HUES48 (cell line): Measurements from ENCODE around the gene KMT2D.

ENCODE experiments used
- H3K27ac ChIP-seq: one replicate; pipeline ENCODE4 v1.7.0; 2013; ENCODE audit warnings: low read depth, low read length, inconsistent platforms
- H3K27me3 ChIP-seq: 2 replicates; pipeline ENCODE4 v1.6.1; 2013; ENCODE audit warnings: mild to moderate bottlenecking, low read length; ENCODE audit not compliant: control insufficient read depth, insufficient read depth
- H3K36me3 ChIP-seq: 2 replicates; pipeline ENCODE4 v1.6.1; 2013; ENCODE audit warnings: low read length; ENCODE audit not compliant: control insufficient read depth, insufficient read depth
- H3K4me1 ChIP-seq: 2 replicates; pipeline ENCODE4 v1.6.1; 2013; ENCODE audit warnings: mild to moderate bottlenecking, low read length; ENCODE audit not compliant: control insufficient read depth, insufficient read depth
- H3K4me3 ChIP-seq: 2 replicates; pipeline ENCODE4 v1.5.1; 2013; ENCODE audit warnings: mild to moderate bottlenecking, low read depth, low read length
- H3K9ac ChIP-seq: 2 replicates; pipeline ENCODE4 v1.6.1; 2013; ENCODE audit warnings: mild to moderate bottlenecking, low read depth, low read length, moderate library complexity
- H3K9me3 ChIP-seq: 2 replicates; pipeline ENCODE4 v1.6.1; 2013; ENCODE audit warnings: low read length; ENCODE audit not compliant: control insufficient read depth, insufficient read depth

KMT2D gene

DNA sequence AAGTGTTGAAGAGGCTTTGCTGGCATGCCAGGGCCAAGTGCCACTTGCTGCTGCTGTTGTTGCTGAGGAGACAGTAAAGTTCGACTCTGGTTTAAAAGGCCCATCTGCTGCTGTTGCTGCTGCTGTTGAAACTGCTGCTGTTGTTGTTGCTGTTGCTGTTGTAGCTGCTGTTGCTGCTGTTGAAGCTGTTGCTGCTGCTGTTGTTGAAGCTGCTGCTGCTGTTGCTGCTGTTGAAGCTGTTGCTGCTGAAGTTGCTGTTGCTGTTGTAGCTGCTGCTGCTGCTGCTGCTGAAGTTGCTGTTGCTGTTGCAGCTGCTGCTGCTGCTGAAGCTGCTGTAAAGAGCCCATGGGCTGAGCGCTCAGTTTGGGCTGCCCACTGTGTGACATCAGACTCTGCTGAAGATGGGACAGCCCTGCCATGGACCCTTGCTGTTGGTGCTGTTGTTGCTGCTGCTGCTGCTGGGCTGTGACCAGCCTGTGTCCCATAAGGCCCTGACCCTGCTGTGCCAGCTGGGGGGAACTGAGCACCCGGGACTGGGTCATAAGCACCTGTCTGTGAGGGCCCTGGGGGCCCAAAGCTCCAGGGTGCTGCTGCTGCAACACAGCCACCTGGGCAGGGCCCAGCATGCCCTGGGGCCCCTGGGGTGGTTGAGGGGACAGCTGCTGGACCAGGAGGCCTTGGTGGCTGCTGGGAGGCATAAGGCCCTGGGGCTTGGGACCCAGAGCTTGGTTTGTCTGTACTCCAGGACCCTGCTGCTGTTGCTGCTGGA lies 27.7 kb downstream of the KMT2D start:
- Histone ChIP-seq H3K36me3 (peaks cover 96% of the 10 kb centered on the region), H3K27me3 (no peaks in the 10 kb centered on the region), H3K4me1 (no peaks in the 10 kb centered on the region), H3K9ac (no peak overlapping the region), H3K27ac (no peak overlapping the region), H3K9me3 (no peaks in the 10 kb centered on the region), H3K4me3 (no peak overlapping the region)

DNA sequence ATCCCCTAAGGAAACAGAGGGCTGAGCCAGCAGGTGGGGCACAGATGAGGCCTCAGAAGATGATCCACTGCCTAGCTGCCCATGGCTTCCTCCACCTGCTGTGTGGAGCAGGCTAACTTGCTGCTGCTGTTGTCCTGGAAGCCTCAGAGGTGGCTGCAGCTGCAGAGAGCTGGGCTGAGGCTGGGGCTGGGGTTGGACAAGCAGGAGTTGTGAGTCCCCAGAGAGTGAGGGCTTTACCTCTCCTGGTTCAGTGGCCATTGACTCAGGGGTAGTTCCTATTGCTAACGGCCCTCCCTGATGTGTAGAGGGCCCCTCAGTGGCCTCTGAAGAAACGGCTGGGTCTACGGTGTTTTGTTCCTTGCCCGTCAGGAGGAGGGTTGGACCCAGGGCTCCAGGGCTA lies 28.3 kb downstream of the KMT2D start:
- no peaks in the 10 kb centered on the region for H3K4me1 ChIP-seq
- peaks cover 96% of the 10 kb centered on the region for H3K36me3 ChIP-seq

DNA sequence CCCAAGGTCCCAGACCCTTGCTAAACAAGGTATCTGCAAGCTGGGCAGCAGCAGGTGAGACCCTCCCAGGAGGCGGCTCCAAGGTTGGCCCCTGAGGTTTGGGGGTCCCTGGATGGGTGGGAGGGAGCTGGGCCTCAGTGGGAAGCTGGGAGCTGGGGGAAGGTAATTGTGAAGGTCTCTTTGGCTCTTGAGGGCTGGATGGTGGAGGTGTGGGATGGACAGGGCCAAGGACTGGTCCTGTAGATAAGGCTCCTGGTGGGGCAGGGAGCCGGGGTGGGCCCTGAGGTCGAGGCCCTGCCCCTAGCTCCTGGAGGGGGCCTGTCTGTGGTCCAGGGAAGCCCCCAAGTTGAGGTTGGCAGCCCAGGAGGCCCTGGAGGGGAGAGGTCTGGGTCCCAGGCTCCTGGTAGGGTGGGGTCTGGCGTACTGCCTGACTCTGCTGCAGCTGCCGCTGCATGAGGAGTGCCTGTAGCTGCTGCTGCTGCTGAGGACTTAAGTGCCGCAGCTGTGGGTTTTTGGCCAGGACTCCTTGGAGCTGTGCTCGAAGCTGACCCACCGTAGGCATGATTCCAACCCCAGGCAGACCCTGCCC lies 28.9 kb downstream of the KMT2D start:
- H3K4me1 ChIP-seq = no peaks in the 10 kb centered on the region
- no peak overlapping the region for H3K9ac ChIP-seq
- H3K9me3 ChIP-seq = no peaks in the 10 kb centered on the region
- no peak overlapping the region for H3K4me3 ChIP-seq
- no peak overlapping the region for H3K27ac ChIP-seq
- no peaks in the 10 kb centered on the region for H3K27me3 ChIP-seq
- peaks cover 95% of the 10 kb centered on the region for H3K36me3 ChIP-seq

More for the DNA sequence above, 28.3 kb downstream of the KMT2D start:
- no peak overlapping the region for H3K9ac ChIP-seq
- no peaks in the 10 kb centered on the region for H3K9me3 ChIP-seq
- no peak overlapping the region for H3K27ac ChIP-seq
- H3K27me3 ChIP-seq = no peaks in the 10 kb centered on the region
- no peak overlapping the region for H3K4me3 ChIP-seq

DNA sequence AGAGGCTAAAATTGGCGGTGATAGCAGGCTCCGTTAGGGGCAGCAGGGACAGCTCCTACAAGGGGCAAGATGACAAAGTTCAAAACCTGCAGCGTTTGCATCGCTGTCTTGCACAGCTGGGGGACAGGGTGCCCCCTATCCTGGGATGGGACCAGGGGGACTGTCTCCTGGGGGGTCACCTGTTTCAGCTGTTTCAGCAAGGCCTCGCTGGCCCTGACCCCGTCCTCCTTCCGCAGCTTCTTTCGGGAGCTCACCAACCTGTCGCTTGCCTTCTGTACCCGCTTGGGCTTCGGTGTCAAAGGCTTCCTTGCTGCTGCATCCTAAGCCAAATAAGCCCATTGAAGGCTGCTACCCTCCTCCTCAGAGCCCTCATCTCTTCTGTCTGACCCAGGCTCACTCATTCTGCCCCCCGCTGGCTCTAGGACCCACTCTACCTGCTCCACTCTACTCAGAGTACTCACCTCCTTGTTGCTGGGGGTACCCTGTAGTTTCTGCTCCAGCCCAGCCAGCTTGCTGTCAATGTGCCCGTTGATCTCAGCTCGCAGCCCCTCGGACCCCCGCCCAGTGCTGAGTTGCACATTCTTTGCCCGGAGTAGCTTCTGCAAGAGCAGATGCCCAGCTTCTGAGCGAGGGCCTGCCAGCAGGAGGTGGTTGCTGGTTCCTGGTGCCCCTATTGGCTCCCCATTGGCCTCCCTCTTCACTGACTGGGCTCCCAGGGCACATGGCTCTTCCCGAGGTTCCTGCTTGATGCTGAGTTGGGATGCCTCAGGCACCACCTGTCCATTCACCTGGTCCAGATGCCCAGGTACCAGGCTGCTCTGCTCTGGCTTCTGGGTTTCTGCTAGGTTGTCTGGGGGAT lies 29.7 kb downstream of the KMT2D start:
- Histone ChIP-seq H3K9me3 (no peaks in the 10 kb centered on the region), H3K4me1 (no peaks in the 10 kb centered on the region), H3K27ac (no peak overlapping the region), H3K27me3 (no peaks in the 10 kb centered on the region), H3K36me3 (peaks cover 97% of the 10 kb centered on the region), H3K4me3 (no peak overlapping the region), H3K9ac (no peak overlapping the region)

DNA sequence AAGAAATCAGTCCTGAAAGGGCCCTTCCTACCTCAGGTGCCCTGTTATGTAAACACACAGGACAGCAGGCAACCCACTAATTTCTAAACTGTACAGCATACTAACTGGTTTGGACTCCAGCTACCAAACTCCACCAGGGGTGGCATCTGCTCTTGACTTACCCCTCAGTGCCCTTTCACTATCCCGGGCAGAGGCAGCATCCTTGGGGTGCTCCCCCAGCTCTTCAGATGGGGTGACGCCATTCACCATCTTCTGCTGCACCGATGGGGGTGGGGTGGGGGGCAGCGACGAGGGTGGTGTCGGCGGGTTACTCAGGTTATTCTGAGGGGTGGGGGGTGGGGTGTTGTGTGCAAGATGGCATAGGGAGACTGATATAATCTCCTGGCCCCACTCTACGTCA lies 30.5 kb downstream of the KMT2D start:
- Histone ChIP-seq H3K4me3 (no peak overlapping the region), H3K36me3 (peaks cover 99% of the 10 kb centered on the region), H3K9ac (no peak overlapping the region), H3K27ac (no peak overlapping the region), H3K4me1 (no peaks in the 10 kb centered on the region), H3K27me3 (no peaks in the 10 kb centered on the region), H3K9me3 (no peaks in the 10 kb centered on the region)

DNA sequence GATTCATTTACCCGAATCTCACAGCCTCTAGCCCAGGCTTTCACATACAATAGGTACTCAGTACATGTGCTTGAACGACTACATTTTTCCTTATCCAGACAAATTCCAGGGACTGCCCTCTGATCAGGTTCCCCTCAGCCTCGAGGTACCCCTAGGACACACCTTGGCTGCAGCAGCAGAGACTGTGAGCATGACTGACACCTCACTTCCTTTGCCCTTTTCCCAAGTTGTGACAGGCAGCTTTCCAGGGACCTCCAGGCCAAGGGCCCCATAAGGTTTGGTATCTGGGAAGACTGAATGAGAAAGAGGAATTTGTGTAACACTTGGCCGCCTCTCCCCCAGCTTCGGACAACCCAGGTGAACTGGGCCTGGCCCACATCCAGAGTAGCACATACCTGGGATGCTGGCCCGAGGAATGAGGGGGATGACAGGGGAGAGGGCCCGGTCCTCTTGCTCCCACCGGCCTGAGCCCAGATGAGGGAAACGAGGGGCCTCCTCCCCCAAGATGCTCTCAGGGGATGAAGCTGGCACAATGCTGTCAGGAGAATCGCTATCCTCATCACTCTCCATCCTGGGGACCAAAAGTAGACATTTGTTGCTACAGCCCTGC lies 31.8 kb downstream of the KMT2D start:
- Histone ChIP-seq H3K4me1 (no peaks in the 10 kb centered on the region), H3K9me3 (no peaks in the 10 kb centered on the region), H3K27me3 (no peaks in the 10 kb centered on the region), H3K27ac (no peak overlapping the region), H3K4me3 (no peak overlapping the region), H3K9ac (no peak overlapping the region), H3K36me3 (peaks cover 99% of the 10 kb centered on the region)

DNA sequence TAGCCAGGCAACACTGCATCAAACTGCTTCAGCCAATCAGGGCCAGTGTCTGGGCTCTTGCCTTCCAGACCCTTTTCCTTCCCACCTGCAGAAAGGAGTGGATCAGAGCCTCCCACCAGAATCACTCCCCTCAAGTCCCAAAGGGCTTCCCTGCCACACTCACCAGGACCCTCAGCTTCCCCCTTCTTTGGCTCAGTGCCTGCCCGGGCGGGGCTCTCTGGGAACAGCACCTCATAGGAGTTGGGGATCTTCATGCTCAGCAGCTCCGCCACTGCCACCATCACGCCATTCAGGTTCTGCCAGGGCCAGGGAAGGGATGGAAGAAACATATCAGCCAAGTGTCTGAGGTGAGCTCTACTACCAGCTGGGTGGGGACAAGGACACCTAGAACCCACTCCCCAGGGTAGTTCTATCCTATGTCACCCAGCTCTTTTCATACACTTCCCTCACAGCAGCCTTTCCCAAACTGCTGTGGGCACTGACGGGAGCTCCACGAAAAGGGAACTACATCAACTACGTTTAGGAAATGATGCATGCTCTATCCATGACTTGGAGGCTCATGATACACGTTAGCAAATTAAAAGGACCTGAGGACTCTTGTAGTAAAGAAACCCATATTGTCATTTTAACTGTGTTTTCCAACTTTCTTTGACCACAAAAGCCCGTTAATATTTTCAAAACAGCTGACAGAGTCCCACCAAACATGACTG lies 32.6 kb downstream of the KMT2D start:
- H3K9me3 ChIP-seq = no peaks in the 10 kb centered on the region
- no peaks in the 10 kb centered on the region for H3K27me3 ChIP-seq
- no peak overlapping the region for H3K27ac ChIP-seq
- H3K4me3 ChIP-seq = no peak overlapping the region
- no peak overlapping the region for H3K9ac ChIP-seq
- no peaks in the 10 kb centered on the region for H3K4me1 ChIP-seq
- peaks cover 98% of the 10 kb centered on the region for H3K36me3 ChIP-seq

DNA sequence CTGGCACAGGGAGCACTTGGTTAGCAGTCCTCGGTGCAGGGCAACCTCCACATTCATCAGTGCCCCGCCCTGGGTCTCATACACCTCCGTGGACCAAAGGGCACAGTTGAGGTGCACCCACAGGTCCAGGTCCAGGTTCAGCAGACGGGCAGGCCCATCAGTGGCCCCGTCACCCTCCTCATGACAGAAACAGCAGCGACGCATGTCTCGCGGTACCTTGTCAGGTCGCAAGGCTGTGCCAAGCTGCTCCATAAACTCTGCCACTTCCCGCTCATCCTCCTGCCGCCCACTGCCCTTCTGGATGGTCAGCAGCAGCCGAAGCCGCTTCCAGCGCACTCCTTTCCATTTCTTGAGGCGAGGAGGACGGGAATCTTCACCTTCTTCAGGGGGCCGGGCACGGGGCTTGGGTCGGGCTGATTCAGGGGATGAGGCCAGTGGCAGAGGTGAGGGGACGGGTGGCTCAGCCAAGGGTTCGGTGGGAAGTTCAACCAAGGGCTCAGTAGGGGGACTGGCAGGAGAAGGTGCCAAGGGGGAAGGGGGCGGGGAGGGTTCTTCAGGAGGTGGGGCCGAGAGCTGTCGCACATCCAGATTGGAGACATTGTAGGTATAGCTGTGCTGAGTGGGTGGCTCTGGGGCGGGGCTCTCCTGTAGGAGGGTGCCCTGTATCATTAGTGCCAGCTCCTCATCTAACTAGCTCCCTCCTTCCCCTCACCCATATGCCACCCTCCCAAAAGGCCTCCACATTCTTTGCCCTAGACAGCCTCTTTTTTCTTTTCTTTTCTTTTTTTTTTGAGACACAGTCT lies 33.7 kb downstream of the KMT2D start:
- H3K27ac ChIP-seq = no peak overlapping the region
- no peak overlapping the region for H3K4me3 ChIP-seq
- no peaks in the 10 kb centered on the region for H3K9me3 ChIP-seq
- H3K27me3 ChIP-seq = no peaks in the 10 kb centered on the region
- H3K9ac ChIP-seq = no peak overlapping the region
- H3K36me3 ChIP-seq = peaks cover 98% of the 10 kb centered on the region
- H3K4me1 ChIP-seq = no peaks in the 10 kb centered on the region

DNA sequence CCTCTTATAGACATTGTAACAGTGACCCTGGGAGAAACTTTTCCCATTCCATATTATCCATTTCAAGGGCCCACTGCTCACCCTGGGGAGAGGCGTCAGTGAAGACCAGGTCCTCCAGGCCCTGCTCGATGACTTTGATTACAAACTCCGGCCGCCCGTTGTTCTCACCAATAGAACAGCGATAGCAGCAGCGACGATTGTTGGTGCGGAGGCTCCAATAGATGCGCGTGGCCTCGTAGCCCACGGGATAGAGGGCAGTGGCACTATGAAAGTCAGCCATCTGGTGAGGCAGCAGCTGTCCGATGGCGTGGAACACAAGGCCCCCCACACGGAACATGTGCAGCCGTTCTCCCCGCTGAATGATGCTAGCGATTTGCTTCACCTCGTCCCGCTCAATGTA lies 34.5 kb downstream of the KMT2D start:
- Histone ChIP-seq H3K27ac (no peak overlapping the region), H3K36me3 (peaks cover 98% of the 10 kb centered on the region), H3K27me3 (no peaks in the 10 kb centered on the region)

DNA sequence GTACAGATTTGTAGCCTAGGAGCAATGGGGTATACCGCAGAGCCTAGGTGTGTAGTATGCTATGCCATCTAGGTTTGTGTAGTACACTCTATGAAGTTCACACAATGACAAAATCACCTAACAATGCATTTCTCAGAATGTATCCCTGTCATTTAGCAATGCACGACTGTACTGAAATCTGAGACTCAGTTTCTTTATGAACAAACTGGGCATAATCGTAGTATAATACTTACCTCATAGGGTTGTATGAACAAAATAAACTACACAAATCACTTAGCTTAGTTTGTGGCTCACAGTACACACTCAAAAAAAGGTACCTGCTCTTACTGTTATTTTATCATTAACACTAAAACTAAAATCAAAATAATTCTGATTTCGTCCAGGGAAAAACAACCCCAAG lies 35.1 kb downstream of the KMT2D start:
- Histone ChIP-seq H3K4me3 (no peak overlapping the region), H3K9me3 (no peaks in the 10 kb centered on the region), H3K4me1 (no peaks in the 10 kb centered on the region), H3K9ac (no peak overlapping the region), H3K27me3 (no peaks in the 10 kb centered on the region), H3K36me3 (peaks cover 92% of the 10 kb centered on the region), H3K27ac (no peak overlapping the region)

More for the DNA sequence above, 34.5 kb downstream of the KMT2D start:
- no peaks in the 10 kb centered on the region for H3K9me3 ChIP-seq
- no peaks in the 10 kb centered on the region for H3K4me1 ChIP-seq
- no peak overlapping the region for H3K9ac ChIP-seq
- no peak overlapping the region for H3K4me3 ChIP-seq
